ENCODE results near the gene RARRES2.

GRCh38 chr7:150338166-150338829 is 3.1 kb downstream of the RARRES2 start:
- TF ChIP-seq EZH2 (IDR thresholded peaks at IDR 0.05; ENCODE audit: insufficient read depth, poor library complexity, severe bottlenecking) (no peak), EZH2phosphoT487 (IDR thresholded peaks at IDR 0.05; ENCODE audit: insufficient read depth, low read depth) (no peak)

All from GM23248 (cell line).